Progenitor cell of endocrine pancreas (in vitro differentiated cells): ENCODE results near the gene MSMB. TPM values are rescaled to one million over a fixed set of nuclear protein-coding genes. Genes with fewer than 3 reads are reported as not detected.
"Not testable (repeated sequence)": the region's sequence is repeated elsewhere in the genome, so short reads cannot be mapped to it uniquely, and the experiment has no call there.

Source experiments
- DNase-seq: peaks from one replicate; pipeline ENCODE4 v3.0.0; 2021; ENCODE audit warnings: low spot score; ENCODE audit not compliant: unreplicated experiment
- H3K27ac Mint-ChIP-seq: 2 replicates; pipeline ENCODE4 v1.8.0; 2021; ENCODE audit warnings: mild to moderate bottlenecking, moderate library complexity, mixed read lengths
- H3K27me3 Mint-ChIP-seq: 2 replicates; pipeline ENCODE4 v1.8.0; 2021; ENCODE audit warnings: mixed read lengths
- H3K36me3 Mint-ChIP-seq: 2 replicates; pipeline ENCODE4 v1.8.0; 2022; ENCODE audit warnings: mixed read lengths; ENCODE audit not compliant: insufficient read depth
- H3K4me1 Mint-ChIP-seq: 2 replicates; pipeline ENCODE4 v1.8.0; 2021; ENCODE audit warnings: low read depth, mixed read lengths
- H3K4me3 Mint-ChIP-seq: 2 replicates; pipeline ENCODE4 v1.8.0; 2021; ENCODE audit warnings: low read depth, mild to moderate bottlenecking, moderate library complexity, mixed read lengths
- H3K9me3 Mint-ChIP-seq: 2 replicates; pipeline ENCODE4 v1.8.0; 2021; ENCODE audit warnings: low read depth, mixed read lengths
- CTCF ChIP-seq: fragments of 200-600 bp; sonication (generic); IDR thresholded peaks from one replicate; pipeline ENCODE4 v1.5.0; 2021; ENCODE audit warnings: antibody characterized with exemption, mild to moderate bottlenecking; ENCODE audit not compliant: unreplicated experiment
- total RNA-seq: library from RNA; stranded (reverse); gene quantifications from 2 replicates; pipeline ENCODE4 v1.2.1, GENCODE V29; 2021

Gene MSMB
- total RNA-seq, 1 donor from 2014 or later: not detected

GRCh38 chr10:46055771-46056170 lies 9.7 kb upstream of the MSMB start:
- Mint-ChIP-seq H3K36me3 (peaks cover 4% of the 10 kb centered on the region), H3K27me3 (no peaks in the 10 kb centered on the region), H3K27ac (peak overlapping the region; percentile 81), H3K4me1 (peaks cover 46% of the 10 kb centered on the region), H3K9me3 (peaks cover 8% of the 10 kb centered on the region), H3K4me3 (no peak overlapping the region)
- no peak for DNase-seq
- no peak for TF ChIP-seq CTCF

GRCh38 chr10:46053534-46054434 lies 7.7 kb upstream of the MSMB start:
- TF ChIP-seq CTCF: no peak
- H3K36me3 Mint-ChIP-seq: peaks cover 4% of the 10 kb centered on the region
- peaks cover 8% of the 10 kb centered on the region for H3K9me3 Mint-ChIP-seq
- no peak overlapping the region for H3K4me3 Mint-ChIP-seq
- peaks cover 44% of the 10 kb centered on the region for H3K4me1 Mint-ChIP-seq
- H3K27ac Mint-ChIP-seq: peak overlapping the region; percentile 68
- DNase-seq: no peak
- H3K27me3 Mint-ChIP-seq: no peaks in the 10 kb centered on the region

GRCh38 chr10:46052791-46053375 lies 6.8 kb upstream of the MSMB start:
- TF ChIP-seq CTCF: no peak
- peaks cover 4% of the 10 kb centered on the region for H3K36me3 Mint-ChIP-seq
- peaks cover 44% of the 10 kb centered on the region for H3K4me1 Mint-ChIP-seq
- no peak overlapping the region for H3K4me3 Mint-ChIP-seq
- DNase-seq: no peak
- peaks cover 8% of the 10 kb centered on the region for H3K9me3 Mint-ChIP-seq
- H3K27ac Mint-ChIP-seq: peak overlapping the region; percentile 68
- no peaks in the 10 kb centered on the region for H3K27me3 Mint-ChIP-seq

GRCh38 chr10:46052057-46052790 lies 6.2 kb upstream of the MSMB start:
- peak overlapping the region; percentile 68 for H3K27ac Mint-ChIP-seq
- H3K9me3 Mint-ChIP-seq: peaks cover 5% of the 10 kb centered on the region
- H3K36me3 Mint-ChIP-seq: peaks cover 2% of the 10 kb centered on the region
- H3K4me3 Mint-ChIP-seq: no peak overlapping the region
- peaks cover 47% of the 10 kb centered on the region for H3K4me1 Mint-ChIP-seq
- H3K27me3 Mint-ChIP-seq: peaks cover 3% of the 10 kb centered on the region
- TF ChIP-seq CTCF: no peak
- DNase-seq: no peak

GRCh38 chr10:46050941-46051623 lies 5.0 kb upstream of the MSMB start:
- Mint-ChIP-seq H3K36me3 (no peaks in the 10 kb centered on the region), H3K9me3 (no peaks in the 10 kb centered on the region), H3K27ac (peak overlapping the region; percentile 80), H3K27me3 (peaks cover 3% of the 10 kb centered on the region), H3K4me1 (peaks cover 53% of the 10 kb centered on the region), H3K4me3 (no peak overlapping the region)
- no peak for TF ChIP-seq CTCF
- DNase-seq: no peak

GRCh38 chr10:46049497-46049831 lies 3.4 kb upstream of the MSMB start:
- H3K27ac Mint-ChIP-seq, H3K9me3 Mint-ChIP-seq, H3K36me3 Mint-ChIP-seq, DNase-seq, H3K4me3 Mint-ChIP-seq, H3K27me3 Mint-ChIP-seq: not testable (repeated sequence)
- H3K4me1 Mint-ChIP-seq: peaks cover 47% of the 10 kb centered on the region
